CD4-positive, alpha-beta T cell (primary cell): ENCODE data around the gene CRB1. TPM values are rescaled to one million over a fixed set of nuclear protein-coding genes. Genes with fewer than 3 reads are reported as not detected.

Experiments used
- ATAC-seq: fragments of 200-7000 bp; cut with Tn5 transposase; one replicate; pipeline ENCODE4 v1.10.0; 2022; ENCODE audit warnings: mild to moderate bottlenecking; ENCODE audit not compliant: poor library complexity
- CTCF ChIA-PET: fragments of 350-600 bp; sonication (Branson Sonifier 250); formaldehyde crosslinking; loops from one replicate; lab custom pipeline; 2021; ENCODE audit warnings: antibody characterized with exemption, inconsistent platforms; lab: Charles Lee
- POLR2A ChIA-PET: fragments of 350-600 bp; sonication (Branson Sonifier 250); formaldehyde crosslinking; loops from one replicate; lab custom pipeline; 2021; ENCODE audit warnings: antibody characterized with exemption, inconsistent platforms; lab: Charles Lee
- DNase-seq, 14 experiments: peaks; one replicate each; pipeline ENCODE4 v3.0.0-alpha.2; 2013 to 2020; ENCODE audit warnings: mixed read lengths in 2 of 14
- H3K27ac ChIP-seq, 2 donors: one replicate each; pipeline versions ENCODE4 v1.5.1 to v1.7.0; 2013; ENCODE audit warnings: low read length in 2 of 2, low read depth in 1 of 2, mild to moderate bottlenecking in 1 of 2
- H3K27me3 ChIP-seq, 2 experiments: 1 replicate in 1 of 2; 2 replicates in 1 of 2; pipeline versions ENCODE4 v1.6.1 to v1.7.0; 2013; ENCODE audit warnings: low read length in 2 of 2, control low read depth in 1 of 2, mild to moderate bottlenecking in 1 of 2, moderate library complexity in 1 of 2; ENCODE audit not compliant: insufficient read depth in 2 of 2, control insufficient read depth in 1 of 2
- H3K36me3 ChIP-seq: one replicate; pipeline ENCODE4 v1.6.1; 2013; ENCODE audit warnings: low read length, control low read depth; ENCODE audit not compliant: insufficient read depth
- H3K4me1 ChIP-seq: one replicate; pipeline ENCODE4 v1.6.1; 2013; ENCODE audit warnings: low read length, control low read depth; ENCODE audit not compliant: insufficient read depth
- H3K4me3 ChIP-seq: one replicate; pipeline ENCODE4 v1.5.1; 2013; ENCODE audit warnings: mild to moderate bottlenecking, low read length, moderate library complexity
- H3K9me3 ChIP-seq, 2 experiments: 1 replicate in 1 of 2; 2 replicates in 1 of 2; pipeline versions ENCODE4 v1.6.1 to v1.7.0; 2013; ENCODE audit warnings: low read length in 2 of 2, mild to moderate bottlenecking in 2 of 2, control low read depth in 1 of 2, moderate library complexity in 1 of 2; ENCODE audit not compliant: control insufficient read depth in 1 of 2, insufficient read depth in 1 of 2
- H3K27ac Mint-ChIP-seq: one replicate; pipeline ENCODE4 v1.8.0; 2020; ENCODE audit warnings: mixed read lengths
- H3K27me3 Mint-ChIP-seq: one replicate; pipeline ENCODE4 v1.8.0; 2021; ENCODE audit warnings: mixed read lengths
- H3K36me3 Mint-ChIP-seq: one replicate; pipeline ENCODE4 v1.8.0; 2021; ENCODE audit warnings: low read depth, mixed read lengths
- H3K4me1 Mint-ChIP-seq: one replicate; pipeline ENCODE4 v1.8.0; 2021; ENCODE audit warnings: low read depth, mixed read lengths
- H3K4me3 Mint-ChIP-seq: one replicate; pipeline ENCODE4 v1.8.0; 2020; ENCODE audit warnings: mild to moderate bottlenecking, mixed read lengths
- H3K9me3 Mint-ChIP-seq: one replicate; pipeline ENCODE4 v1.8.0; 2020; ENCODE audit warnings: mixed read lengths
- CTCF ChIP-seq: fragments of 200-600 bp; IDR thresholded peaks from one replicate; pipeline ENCODE4 v1.8.0; 2022; ENCODE audit warnings: antibody characterized with exemption, mild to moderate bottlenecking
- intact Hi-C, 2 experiments: fragments of 100-400 bp; cut with DNase I in 1 of 2; cut with micrococcal nuclease in 1 of 2; formaldehyde crosslinking; loops; one replicate each; pipeline versions ENCODE4 v1.15.1 to v1.9.0; 2023 to 2025; cut with DNase I, micrococcal nuclease
- total RNA-seq, 174 experiments: library from RNA in 2 of 174; stranded (reverse) in 2 of 174; gene quantifications; one replicate each; pipeline ENCODE4 v1.2.3 and lab custom pipeline; 2021 to 2026

The CRB1 gene
- total RNA-seq, 2 experiments from 2014 or later, result 0.17 to 0.25 TPM

GRCh38 chr1:197515421-197515820, 247.4 kb downstream of the CRB1 start:
- Histone ChIP-seq H3K4me3 (no peak overlapping the region), H3K36me3 (peaks cover 17% of the 10 kb centered on the region), H3K27ac (no peak overlapping the region), H3K27me3 (no peaks in the 10 kb centered on the region), H3K9me3 (no peaks in the 10 kb centered on the region), H3K4me1 (no peaks in the 10 kb centered on the region)
- Mint-ChIP-seq H3K36me3 (peaks cover 28% of the 10 kb centered on the region), H3K9me3 (no peaks in the 10 kb centered on the region), H3K27me3 (no peaks in the 10 kb centered on the region), H3K27ac (no peak overlapping the region), H3K4me3 (no peak overlapping the region), H3K4me1 (no peaks in the 10 kb centered on the region)
- intact Hi-C loops, result no loop called here
- DNase-seq, result no peak
- POLR2A ChIA-PET, result no interaction called here
- CTCF ChIA-PET, result no interaction called here
- TF ChIP-seq CTCF, result no peak
- ATAC-seq, result no peak

- intact Hi-C loops, result loop anchor here (5.0 to 10.0 kb wide), 6 partner anchors 193 to 1185 kb away; no protein-coding TSS in a partner anchor
- DNase-seq, result peak in 3 of 14 experiments; percentile 16 to 18 (median 17)
- Mint-ChIP-seq H3K36me3 (peaks cover 3% of the 10 kb centered on the region), H3K27me3 (no peaks in the 10 kb centered on the region), H3K27ac (no peak overlapping the region), H3K4me3 (no peak overlapping the region), H3K9me3 (no peaks in the 10 kb centered on the region), H3K4me1 (no peaks in the 10 kb centered on the region)
- H3K9me3 ChIP-seq, result no peaks in the 10 kb centered on the region
- H3K27me3 ChIP-seq, result no peaks in the 10 kb centered on the region
- no peaks in the 10 kb centered on the region for H3K4me1 ChIP-seq
- H3K4me3 ChIP-seq, result no peak overlapping the region
- ChIA-PET POLR2A (no interaction called here), CTCF (interaction anchor here (0.9 kb wide), 1 partner anchor 120 kb away, joined by 3 read pairs; no protein-coding TSS in a partner anchor)
- H3K27ac ChIP-seq, result no peak overlapping the region
- no peaks in the 10 kb centered on the region for H3K36me3 ChIP-seq
- no peak for ATAC-seq
- peak; percentile 26 for TF ChIP-seq CTCF
These were observed 251.8 kb downstream of the CRB1 start for GRCh38 chr1:197519741-197520334.

GRCh38 chr1:197521118-197521739, 253.2 kb downstream of the CRB1 start:
- H3K9me3 ChIP-seq, result no peaks in the 10 kb centered on the region
- no peak overlapping the region for H3K4me3 Mint-ChIP-seq
- H3K27me3 Mint-ChIP-seq, result no peaks in the 10 kb centered on the region
- ChIA-PET POLR2A (no interaction called here), CTCF (interaction anchor here (0.8 to 1.6 kb wide), 2 partner anchors 347 to 406 kb away, joined by 3 to 6 read pairs; no protein-coding TSS in a partner anchor)
- intact Hi-C loops, result loop anchor here (1.0 to 10.0 kb wide), 7 partner anchors 194 to 1184 kb away; no protein-coding TSS in a partner anchor
- no peak overlapping the region for H3K4me3 ChIP-seq
- DNase-seq, result peak in 4 of 14 experiments; percentile 5 to 57 (median 50)
- no peaks in the 10 kb centered on the region for H3K36me3 ChIP-seq
- ATAC-seq, result peak; percentile 52
- no peaks in the 10 kb centered on the region for H3K27me3 ChIP-seq
- H3K27ac Mint-ChIP-seq, result no peak overlapping the region
- no peaks in the 10 kb centered on the region for H3K9me3 Mint-ChIP-seq
- H3K27ac ChIP-seq, result no peak overlapping the region
- peaks cover 3% of the 10 kb centered on the region for H3K36me3 Mint-ChIP-seq
- no peaks in the 10 kb centered on the region for H3K4me1 Mint-ChIP-seq
- H3K4me1 ChIP-seq, result no peaks in the 10 kb centered on the region
- peak; percentile 85 for TF ChIP-seq CTCF
